Articular chondrocyte of knee joint (primary cell): ENCODE data around the gene RND1. TPM values are rescaled to one million over a fixed set of nuclear protein-coding genes. Genes with fewer than 3 reads are reported as not detected.

ENCODE experiments used
- small RNA-seq: library from RNA; depleted of rRNA; stranded (forward); fragments of <200 nt; gene quantifications from one replicate; pipeline ENCODE3, GENCODE V24; 2012
- total RNA-seq: library from RNA; depleted of rRNA; stranded (reverse); fragments of >200 nt; gene quantifications from 2 replicates; pipeline ENCODE4 v1.2.3, GENCODE V29; 2012

RND1 gene
- total RNA-seq = 0.22 and 0.39 TPM in 2 replicates

DNA sequence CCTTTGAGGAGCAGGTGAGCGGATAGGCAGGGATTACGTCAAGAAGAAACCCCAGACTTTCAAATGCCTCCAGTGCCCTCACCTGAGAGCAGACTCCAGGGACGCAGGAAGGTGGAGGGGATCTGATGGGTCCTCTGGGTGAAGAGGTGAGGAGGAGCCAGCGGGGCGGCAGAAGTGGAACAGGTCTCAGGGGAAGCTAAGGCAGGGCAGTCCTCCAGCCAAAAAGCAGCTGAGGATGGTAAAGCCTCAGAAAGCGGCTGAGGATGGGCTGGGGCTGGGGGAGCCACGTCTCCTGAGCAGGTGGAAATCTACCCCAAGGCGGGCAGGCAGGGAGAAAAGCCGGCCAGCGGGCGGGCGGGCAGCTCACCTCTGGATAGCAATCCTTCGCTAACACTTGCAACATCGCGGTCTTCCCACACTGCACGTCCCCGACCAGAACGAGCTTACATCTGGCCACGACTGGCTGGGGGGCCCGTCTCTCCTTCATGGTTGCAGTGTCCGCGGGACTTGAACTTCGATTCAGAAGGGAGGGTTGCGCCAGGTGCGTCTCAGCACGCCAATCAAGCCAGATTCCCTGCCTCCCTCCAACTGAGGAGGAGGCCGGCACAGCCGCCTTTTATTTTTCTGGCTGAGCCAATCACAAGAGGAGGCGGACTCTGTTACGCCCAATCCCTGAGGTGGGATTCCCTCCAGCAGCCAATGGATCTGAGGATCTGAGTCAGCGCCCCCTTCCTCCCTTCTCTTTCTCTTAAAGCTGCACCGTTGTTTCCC is at the start of gene RND1:
RND1 (minus strand) TSS at position 590 of the 771 bp plus-strand sequence; CDS start at position 487, 103 bp downstream.

DNA sequence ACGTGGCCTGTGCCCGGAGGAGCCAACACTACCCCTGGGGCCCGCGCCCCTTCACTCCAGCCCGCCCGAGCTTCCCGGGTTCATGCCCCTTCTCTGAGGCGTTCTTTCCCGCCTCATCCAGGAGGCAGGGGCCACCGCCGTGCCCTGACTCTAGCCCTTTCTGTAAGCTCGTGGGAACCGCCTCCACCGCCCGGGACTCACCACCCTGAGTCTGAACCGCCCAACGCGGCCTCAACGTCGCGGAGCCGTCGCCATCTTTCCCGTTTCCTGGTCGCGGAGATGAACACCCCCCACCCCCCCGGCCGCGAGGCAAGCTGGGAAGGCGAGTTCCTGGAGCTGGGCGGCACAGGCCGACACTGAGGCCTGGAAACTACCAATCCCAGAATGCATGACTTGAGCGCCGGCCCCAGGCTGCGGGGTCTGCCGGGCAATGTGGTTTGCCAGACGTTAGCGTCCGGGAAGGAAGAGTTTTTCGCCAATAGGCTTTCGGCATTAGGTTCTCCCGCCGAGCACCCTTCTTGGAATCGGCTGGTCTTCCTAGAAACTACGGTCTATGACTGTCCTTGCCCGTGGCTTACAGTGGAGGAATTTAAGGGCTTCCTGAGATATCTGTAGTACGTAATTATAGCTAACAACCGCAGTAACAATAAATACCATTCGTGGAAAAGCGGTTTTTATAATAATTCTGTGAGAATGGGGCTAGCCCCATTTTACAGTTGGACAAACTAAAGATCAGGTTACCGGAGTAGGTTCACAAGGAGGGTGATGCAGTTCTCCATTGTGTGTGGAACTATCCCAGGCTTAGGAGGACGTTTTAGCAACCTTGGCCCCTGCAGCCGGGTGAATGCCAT is 13.6 kb downstream of the RND1 start, which contains the start of gene DDX23:
DDX23 (minus strand) TSS at position 281 of the 851 bp plus-strand sequence. CDS start 6,381 bp downstream, outside the sequence.

DNA sequence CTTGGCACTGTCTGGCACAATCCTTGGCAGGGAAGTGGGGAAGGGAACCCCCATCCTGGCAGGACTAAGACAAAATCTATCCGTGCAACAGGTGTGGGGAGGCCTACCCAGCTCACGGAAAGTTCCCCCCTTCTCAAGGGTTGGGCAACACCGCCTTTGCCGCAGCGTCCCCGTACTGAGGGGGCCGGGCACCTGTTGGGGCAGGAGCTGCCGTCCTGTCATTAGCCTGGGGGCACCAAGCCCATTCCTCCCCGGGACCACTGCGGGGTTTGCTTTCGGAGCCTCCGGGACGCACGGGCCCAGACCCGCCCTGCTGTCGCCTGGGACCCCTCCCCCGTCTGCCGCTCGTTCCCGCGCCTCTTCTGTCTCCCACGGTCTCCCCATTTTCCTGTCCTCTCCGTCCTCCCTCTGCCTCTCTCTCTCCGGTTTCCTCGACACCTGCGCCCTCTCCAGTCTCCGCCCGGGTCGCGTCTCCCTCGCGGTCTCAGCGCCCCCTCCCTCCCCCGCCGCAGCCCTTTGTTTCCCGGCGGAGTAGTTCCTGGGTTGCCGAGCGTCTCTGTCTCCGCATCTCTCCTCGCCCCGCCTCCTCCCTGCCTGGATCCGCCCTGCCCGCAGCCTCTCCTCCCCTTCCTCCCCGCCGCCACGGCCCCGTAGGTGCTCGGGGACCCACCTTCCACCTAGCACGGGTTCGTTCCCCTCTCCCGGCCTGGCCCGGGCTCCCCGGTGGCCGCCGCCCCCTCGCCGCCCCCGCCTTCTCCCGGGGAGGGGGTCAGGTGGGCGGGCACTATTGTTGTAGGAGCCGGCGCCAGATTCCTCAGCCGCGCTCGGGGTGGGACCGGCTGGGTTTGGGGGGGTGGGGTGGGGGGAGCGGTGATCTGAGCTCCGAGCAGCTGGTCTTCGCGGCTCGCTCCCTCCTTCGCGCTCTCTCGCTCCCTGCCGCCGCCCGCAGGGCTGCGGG is 47.5 kb downstream of the RND1 start, which contains the start of gene CACNB3:
CACNB3 (plus strand) TSS at position 624 of the 958 bp plus-strand sequence. CDS start 434 bp downstream, outside the sequence.

Small RNA genes lying within 50 kb of the gene (small RNA-seq; reads per million reads assigned to genes)
- not detected for gene AC073610.1
- not detected for gene RF00019
- gene RNU6-600P = not detected

Other genes with a start within 250 kb of the RND1 start
- gene KANSL2, start 183.6 kb downstream of the RND1 start, total RNA-seq = 42.2 and 56.4 TPM in 2 replicates
- gene CCNT1, start 149.2 kb downstream of the RND1 start, total RNA-seq = 32.0 and 41.2 TPM in 2 replicates
- 24.0 and 24.2 TPM in 2 replicates for gene ADCY6, start 76.8 kb downstream of the RND1 start, total RNA-seq
- 16.9 and 21.4 TPM in 2 replicates for gene CACNB3, start 47.4 kb downstream of the RND1 start, total RNA-seq
- gene DDX23, start 13.7 kb downstream of the RND1 start, total RNA-seq = 47.3 and 54.2 TPM in 2 replicates
- 17.4 and 31.5 TPM in 2 replicates for gene FKBP11, start 59.6 kb upstream of the RND1 start, total RNA-seq
- 56.8 and 66.7 TPM in 2 replicates for gene ARF3, start 91.6 kb upstream of the RND1 start, total RNA-seq
- under 0.01 and 0.13 TPM in 2 replicates for gene WNT10B, start 105.9 kb upstream of the RND1 start, total RNA-seq
- gene WNT1, start 112.5 kb upstream of the RND1 start, total RNA-seq = not detected in 2 replicates
- gene DDN, start 133.5 kb upstream of the RND1 start, total RNA-seq = 0.11 and 0.13 TPM in 2 replicates
- gene PRKAG1, start 152.9 kb upstream of the RND1 start, total RNA-seq = 96.9 and 104 TPM in 2 replicates
- 24.5 and 25.3 TPM in 2 replicates for gene KMT2D, start 194.9 kb upstream of the RND1 start, total RNA-seq
- 0.52 and 0.54 TPM in 2 replicates for gene RHEBL1, start 204.1 kb upstream of the RND1 start, total RNA-seq
- under 0.01 TPM in 1 of 2 replicates, not detected in the other for gene DHH, start 228.9 kb upstream of the RND1 start, total RNA-seq
- 35.1 and 38.4 TPM in 2 replicates for gene LMBR1L, start 245.0 kb upstream of the RND1 start, total RNA-seq